ENCODE data around the gene TPSD1.

Gene TPSD1

DNA sequence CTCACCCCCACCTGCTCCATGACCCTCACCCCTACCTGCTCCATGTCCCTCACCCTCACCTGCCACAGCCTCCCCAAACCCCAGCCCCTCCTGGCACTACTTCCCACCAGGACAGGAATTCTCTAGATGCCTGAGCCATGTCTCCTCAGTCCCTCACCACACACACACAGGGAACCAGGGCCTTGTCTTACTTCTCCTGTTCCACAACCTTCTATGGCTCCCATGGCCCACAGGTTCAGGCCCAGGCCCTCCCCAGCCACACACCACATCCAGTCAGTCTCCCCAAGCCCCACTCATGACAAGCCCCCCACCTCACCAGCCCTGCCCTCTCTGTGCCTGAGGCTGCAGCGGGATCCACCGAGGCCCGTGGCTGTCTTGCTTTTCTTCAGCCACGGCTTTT, 50.5 kb downstream of the TPSD1 start:
- H3K4me1 ChIP-seq (ENCODE audit: insufficient read depth, low read length), result peaks cover 27% of the 10 kb centered on the region
- no peak overlapping the region for H3K27ac ChIP-seq (ENCODE audit: low read length)
- peaks cover 16% of the 10 kb centered on the region for H4K20me1 ChIP-seq (ENCODE audit: insufficient read depth, low read length)

GRCh38 chr16:1308036-1308976, 52.4 kb downstream of the TPSD1 start:
- Histone ChIP-seq H3K9me3 (ENCODE audit: insufficient read depth, low read length, severe bottlenecking) (no peaks in the 10 kb centered on the region), H3K27me3 (ENCODE audit: insufficient read depth, low read length, poor library complexity) (no peaks in the 10 kb centered on the region), H2AFZ (ENCODE audit: low read depth, low read length) (peak overlapping the region; percentile 79), H3K27ac (ENCODE audit: low read length) (peak overlapping the region; percentile 74), H3K4me3 (ENCODE audit: low read depth in 1 of 2, low read length in 2 of 2) (peak overlapping the region; percentile 38 to 61; a peak in 3 of 4 replicates), H3K9ac (ENCODE audit: low read depth, low read length) (peak overlapping the region; percentile 90), H3K36me3 (ENCODE audit: insufficient read depth, low read length) (peaks cover 33% of the 10 kb centered on the region), H4K20me1 (ENCODE audit: insufficient read depth, low read length) (peaks cover 35% of the 10 kb centered on the region), H3K4me1 (ENCODE audit: insufficient read depth, low read length) (peaks cover 44% of the 10 kb centered on the region), H3K79me2 (ENCODE audit: insufficient read depth, low read length) (peaks cover 42% of the 10 kb centered on the region), H3K4me2 (ENCODE audit: insufficient read depth, low read length) (peak overlapping the region; percentile 71)
- DNase-seq, result no peak
- TF ChIP-seq EZH2 (IDR thresholded peaks at IDR 0.05; ENCODE audit: borderline replicate concordance, low read depth, low read length, severe bottlenecking) (no peak), CTCF (IDR thresholded peaks at IDR 0.05; ENCODE audit: borderline replicate concordance, extremely low read depth, low read length, poor library complexity, severe bottlenecking) (no peak)
- peak; percentile 1; the same call in 1 of the 3 replicates for ATAC-seq (ENCODE audit: insufficient read depth, low read depth)

More for the DNA sequence above, 50.5 kb downstream of the TPSD1 start:
- Histone ChIP-seq H3K9me3 (ENCODE audit: insufficient read depth, low read length, severe bottlenecking) (no peaks in the 10 kb centered on the region), H3K9ac (ENCODE audit: low read depth, low read length) (no peak overlapping the region), H3K4me2 (ENCODE audit: insufficient read depth, low read length) (no peak overlapping the region), H3K79me2 (ENCODE audit: insufficient read depth, low read length) (peaks cover 23% of the 10 kb centered on the region), H2AFZ (ENCODE audit: low read depth, low read length) (no peak overlapping the region), H3K36me3 (ENCODE audit: insufficient read depth, low read length) (peaks cover 13% of the 10 kb centered on the region), H3K27me3 (ENCODE audit: insufficient read depth, low read length, poor library complexity) (no peaks in the 10 kb centered on the region), H3K4me3 (ENCODE audit: low read depth in 1 of 2, low read length in 2 of 2) (no peak overlapping the region)
- ATAC-seq (ENCODE audit: insufficient read depth, low read depth) (no peak), DNase-seq (no peak)
- TF ChIP-seq EZH2 (IDR thresholded peaks at IDR 0.05; ENCODE audit: borderline replicate concordance, low read depth, low read length, severe bottlenecking), result no peak
- no peak for TF ChIP-seq CTCF (IDR thresholded peaks at IDR 0.05; ENCODE audit: borderline replicate concordance, extremely low read depth, low read length, poor library complexity, severe bottlenecking)
